ENCODE data around the gene MOSPD2. TPM values are rescaled to one million over a fixed set of nuclear protein-coding genes. Genes with fewer than 3 reads are reported as not detected.

Gene MOSPD2
- total and polyA plus RNA-seq, 3 donors from 2014 or later, result 6.0 to 14.9 (median 13.1) TPM

DNA sequence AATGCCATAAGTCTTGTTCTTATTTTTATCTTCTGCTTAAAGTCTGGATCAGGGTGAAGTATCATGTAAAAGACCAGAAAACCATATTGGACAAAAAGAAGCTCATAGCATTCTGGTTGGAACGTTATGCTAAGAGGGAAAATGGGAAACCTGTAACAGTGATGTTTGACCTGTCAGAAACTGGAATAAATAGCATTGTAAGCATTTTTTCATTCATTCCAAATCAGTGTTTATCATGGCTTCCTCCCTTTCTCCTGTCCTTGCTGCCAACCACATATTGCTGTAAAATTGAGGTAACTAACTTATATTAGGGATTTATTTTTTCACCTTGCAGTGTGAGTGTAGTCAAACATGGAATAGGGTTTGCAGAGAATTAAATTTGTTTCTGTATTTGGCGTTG is 23.8 kb downstream of the MOSPD2 start:
- Histone ChIP-seq H3K36me3 (ENCODE audit: low read depth, missing control alignments) (no peaks in the 10 kb centered on the region), H3K27me3 (no peaks in the 10 kb centered on the region), H3K27ac (no peak overlapping the region), H3K9me3 (no peaks in the 10 kb centered on the region), H3K4me1 (no peaks in the 10 kb centered on the region), H3K4me3 (no peak overlapping the region)
- no peak for TF ChIP-seq POLR2A (IDR thresholded peaks at IDR 0.05)
- TF ChIP-seq, protein P1, sequence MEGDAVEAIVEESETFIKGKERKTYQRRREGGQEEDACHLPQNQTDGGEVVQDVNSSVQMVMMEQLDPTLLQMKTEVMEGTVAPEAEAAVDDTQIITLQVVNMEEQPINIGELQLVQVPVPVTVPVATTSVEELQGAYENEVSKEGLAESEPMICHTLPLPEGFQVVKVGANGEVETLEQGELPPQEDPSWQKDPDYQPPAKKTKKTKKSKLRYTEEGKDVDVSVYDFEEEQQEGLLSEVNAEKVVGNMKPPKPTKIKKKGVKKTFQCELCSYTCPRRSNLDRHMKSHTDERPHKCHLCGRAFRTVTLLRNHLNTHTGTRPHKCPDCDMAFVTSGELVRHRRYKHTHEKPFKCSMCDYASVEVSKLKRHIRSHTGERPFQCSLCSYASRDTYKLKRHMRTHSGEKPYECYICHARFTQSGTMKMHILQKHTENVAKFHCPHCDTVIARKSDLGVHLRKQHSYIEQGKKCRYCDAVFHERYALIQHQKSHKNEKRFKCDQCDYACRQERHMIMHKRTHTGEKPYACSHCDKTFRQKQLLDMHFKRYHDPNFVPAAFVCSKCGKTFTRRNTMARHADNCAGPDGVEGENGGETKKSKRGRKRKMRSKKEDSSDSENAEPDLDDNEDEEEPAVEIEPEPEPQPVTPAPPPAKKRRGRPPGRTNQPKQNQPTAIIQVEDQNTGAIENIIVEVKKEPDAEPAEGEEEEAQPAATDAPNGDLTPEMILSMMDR (IDR thresholded peaks at IDR 0.05), result no peak
- intact Hi-C loops (cut with DNase I; ENCODE audit: low total_unique reads), result no loop called here
- no peak for DNase-seq
- WGBS, 2 donors, result 90% methylated on average over 2 of the region's 2 CpGs

DNA sequence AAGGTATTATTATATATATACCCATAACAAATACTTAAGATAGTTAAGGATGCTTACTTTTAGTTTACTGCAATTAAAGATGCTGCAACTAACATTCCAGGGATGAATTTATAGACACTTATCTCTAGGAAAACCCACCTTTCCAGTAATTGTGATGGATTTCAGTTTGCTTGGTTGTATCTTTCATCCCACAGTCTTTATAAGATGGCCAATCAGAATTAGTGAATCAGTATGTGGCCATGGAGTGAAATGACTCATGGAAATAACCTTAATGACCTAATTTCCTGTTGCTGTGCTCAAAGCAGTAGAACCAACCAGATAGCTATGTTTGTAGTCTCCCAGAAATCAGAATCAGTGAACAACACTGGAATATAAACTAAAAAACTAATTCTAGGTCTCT is 26.4 kb downstream of the MOSPD2 start:
- intact Hi-C loops (cut with DNase I; ENCODE audit: low total_unique reads), result no loop called here
- no peaks in the 10 kb centered on the region for H3K27me3 ChIP-seq
- no peaks in the 10 kb centered on the region for H3K4me1 ChIP-seq
- no peaks in the 10 kb centered on the region for H3K9me3 ChIP-seq
- TF ChIP-seq, protein P1 (IDR thresholded peaks at IDR 0.05), result no peak
- TF ChIP-seq POLR2A (IDR thresholded peaks at IDR 0.05), result no peak
- no peaks in the 10 kb centered on the region for H3K36me3 ChIP-seq (ENCODE audit: low read depth, missing control alignments)
- no peak overlapping the region for H3K4me3 ChIP-seq
- no peak overlapping the region for H3K27ac ChIP-seq
- no peak for DNase-seq

DNA sequence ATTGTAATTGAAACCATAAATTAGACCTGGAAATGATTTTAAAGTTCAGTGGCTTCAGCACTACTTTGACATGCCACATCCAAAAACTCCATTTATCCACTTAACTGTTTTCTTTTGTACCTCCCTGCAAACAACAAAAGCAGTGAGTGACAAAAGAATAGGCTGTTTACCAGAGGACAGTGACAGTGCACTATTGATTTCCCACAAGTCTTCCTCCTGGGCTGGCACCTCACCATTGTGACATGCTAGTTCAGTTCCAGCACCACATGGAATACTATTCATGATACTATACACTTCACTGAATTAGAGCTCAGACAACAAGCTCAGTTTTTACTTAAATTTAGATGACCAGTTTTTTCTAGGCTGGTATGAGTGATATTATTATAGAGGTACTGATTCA is 29.3 kb downstream of the MOSPD2 start:
- Histone ChIP-seq H3K27ac (no peak overlapping the region), H3K4me3 (no peak overlapping the region), H3K9me3 (no peaks in the 10 kb centered on the region), H3K36me3 (ENCODE audit: low read depth, missing control alignments) (no peaks in the 10 kb centered on the region), H3K4me1 (no peaks in the 10 kb centered on the region), H3K27me3 (no peaks in the 10 kb centered on the region)
- TF ChIP-seq, protein P1 (IDR thresholded peaks at IDR 0.05), result no peak
- no peak for TF ChIP-seq POLR2A (IDR thresholded peaks at IDR 0.05)
- DNase-seq, result no peak
- intact Hi-C loops (cut with DNase I; ENCODE audit: low total_unique reads), result no loop called here

DNA sequence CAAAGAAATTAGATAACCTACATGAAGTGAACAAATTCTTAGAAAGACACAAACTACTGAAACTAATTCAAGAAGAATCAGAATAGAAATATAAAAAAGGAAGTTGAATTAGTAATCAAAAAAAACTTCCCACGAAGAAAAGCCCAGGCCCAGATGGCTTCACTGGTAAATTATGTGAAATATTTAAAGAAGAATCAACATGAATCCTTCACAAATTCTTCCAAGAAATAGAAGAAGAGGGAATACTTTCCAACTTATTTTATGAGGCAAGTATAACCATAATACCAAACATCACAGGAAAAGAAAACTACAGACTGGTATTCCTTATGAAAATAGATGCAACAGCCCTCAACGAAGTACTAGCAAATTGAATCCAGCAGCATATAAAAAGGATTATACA is 30.7 kb downstream of the MOSPD2 start:
- no peak overlapping the region for H3K27ac ChIP-seq
- no peaks in the 10 kb centered on the region for H3K27me3 ChIP-seq
- WGBS, 2 donors, result 74 to 86% methylated on average over 2 of the region's 2 CpGs
- no peaks in the 10 kb centered on the region for H3K9me3 ChIP-seq
- intact Hi-C loops (cut with DNase I; ENCODE audit: low total_unique reads), result no loop called here
- H3K4me3 ChIP-seq, result no peak overlapping the region
- DNase-seq, result no peak
- no peaks in the 10 kb centered on the region for H3K36me3 ChIP-seq (ENCODE audit: low read depth, missing control alignments)
- TF ChIP-seq, protein P1 (IDR thresholded peaks at IDR 0.05), result no peak
- TF ChIP-seq POLR2A (IDR thresholded peaks at IDR 0.05), result no peak
- H3K4me1 ChIP-seq, result no peaks in the 10 kb centered on the region

DNA sequence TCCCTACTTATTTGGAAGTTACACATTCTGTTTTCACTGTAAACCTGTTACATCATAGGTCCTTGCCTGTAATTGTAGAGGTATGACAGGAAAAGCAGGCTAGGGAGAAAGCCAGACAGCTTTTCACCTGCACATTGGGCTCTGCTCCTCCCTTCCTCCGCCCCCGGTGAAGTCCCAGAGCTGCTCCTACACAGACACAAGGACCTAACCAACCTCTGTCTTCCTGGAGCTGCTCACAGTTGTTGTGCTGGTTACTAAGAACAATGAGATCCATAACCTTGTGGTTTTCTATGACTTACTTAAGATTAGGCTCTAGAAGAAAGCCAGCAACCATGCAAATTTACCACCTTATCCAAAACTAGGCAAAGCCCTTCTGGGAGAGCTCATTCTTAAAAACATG is 40.0 kb downstream of the MOSPD2 start:
- no peak for TF ChIP-seq POLR2A (IDR thresholded peaks at IDR 0.05)
- TF ChIP-seq, protein P1 (IDR thresholded peaks at IDR 0.05), result no peak
- Histone ChIP-seq H3K27ac (no peak overlapping the region), H3K4me1 (no peaks in the 10 kb centered on the region), H3K4me3 (no peak overlapping the region), H3K36me3 (ENCODE audit: low read depth, missing control alignments) (no peaks in the 10 kb centered on the region), H3K9me3 (no peaks in the 10 kb centered on the region), H3K27me3 (no peaks in the 10 kb centered on the region)
- no peak for DNase-seq
- intact Hi-C loops (cut with DNase I; ENCODE audit: low total_unique reads), result no loop called here
- 64 to 94% methylated on average over 2 of the region's 2 CpGs for WGBS, 2 donors
